Activated CD4-positive, alpha-beta T cell treated with anti-CD3 and anti-CD28 coated beads, Interleukin-2, Interleukin-6, amounts not matched to agents 100 ng/mL and 50 ng/mL, durations not matched to agents 16 hours and 8 hours (primary cell): ENCODE data around the gene STPG4.
"Not testable (repeated sequence)": the region's sequence is repeated elsewhere in the genome, so short reads cannot be mapped to it uniquely, and the experiment has no call there.

Source experiments
- DNase-seq: peaks from one replicate; pipeline ENCODE4 v3.0.0-alpha.2; 2020

The STPG4 gene

DNA sequence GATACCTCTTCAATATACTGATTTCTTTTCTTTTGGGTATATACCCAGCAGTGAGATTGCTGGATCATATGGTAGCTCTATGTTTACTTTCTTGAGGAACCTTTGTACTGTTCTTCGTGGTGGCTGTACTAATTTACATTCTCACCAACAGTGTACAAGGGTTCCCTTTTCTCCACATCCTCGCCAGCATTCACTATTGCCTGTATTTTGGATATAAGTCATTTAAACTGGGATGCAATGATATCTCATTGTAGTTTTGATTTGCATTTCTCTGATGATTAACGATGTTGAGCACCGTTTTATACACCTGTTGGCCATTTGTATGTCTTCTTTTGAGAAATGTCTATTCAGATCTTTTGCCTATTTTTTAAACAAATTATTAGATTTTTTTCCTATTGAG, 30.4 kb downstream of the STPG4 start:
- DNase-seq, result not testable (repeated sequence)

DNA sequence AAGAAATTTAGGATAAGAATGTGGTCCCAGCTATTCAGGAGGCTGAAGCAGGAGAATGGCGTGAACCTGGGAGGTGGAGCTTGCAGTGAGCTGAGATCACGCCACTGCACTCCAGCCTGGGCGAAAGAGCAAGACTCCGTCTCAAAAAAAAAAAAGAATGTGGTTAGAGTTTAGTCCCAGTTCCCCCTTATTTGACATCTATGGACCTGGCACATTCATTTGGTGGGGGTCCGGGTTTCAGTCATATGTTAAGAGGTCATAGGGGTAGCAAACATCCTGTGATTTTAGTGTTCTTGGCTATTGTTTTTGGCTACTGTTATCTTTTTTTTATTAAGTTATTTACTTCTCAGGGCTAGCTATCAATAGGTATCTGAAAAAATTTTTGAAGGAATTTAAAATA, 34.7 kb downstream of the STPG4 start:
- DNase-seq, result not testable (repeated sequence)

DNA sequence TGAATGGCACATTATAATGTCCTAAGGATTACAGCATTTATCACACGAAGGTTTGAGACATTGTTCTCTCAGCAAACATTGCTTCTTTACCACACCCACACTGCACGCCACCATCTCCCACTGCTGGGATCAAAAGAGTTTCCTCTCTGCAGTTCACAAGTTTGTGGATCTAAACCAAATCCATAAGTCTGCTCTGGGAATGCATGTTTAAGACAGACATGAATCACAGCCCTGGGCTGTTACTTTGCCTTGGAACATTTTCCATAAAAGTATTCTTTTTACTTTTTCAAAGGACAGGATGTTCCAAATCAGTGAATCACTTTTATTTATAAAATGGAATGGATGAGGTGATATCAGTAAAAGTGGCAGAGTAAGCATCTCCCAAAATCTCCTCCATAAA, 36.1 kb downstream of the STPG4 start:
- no peak for DNase-seq

DNA sequence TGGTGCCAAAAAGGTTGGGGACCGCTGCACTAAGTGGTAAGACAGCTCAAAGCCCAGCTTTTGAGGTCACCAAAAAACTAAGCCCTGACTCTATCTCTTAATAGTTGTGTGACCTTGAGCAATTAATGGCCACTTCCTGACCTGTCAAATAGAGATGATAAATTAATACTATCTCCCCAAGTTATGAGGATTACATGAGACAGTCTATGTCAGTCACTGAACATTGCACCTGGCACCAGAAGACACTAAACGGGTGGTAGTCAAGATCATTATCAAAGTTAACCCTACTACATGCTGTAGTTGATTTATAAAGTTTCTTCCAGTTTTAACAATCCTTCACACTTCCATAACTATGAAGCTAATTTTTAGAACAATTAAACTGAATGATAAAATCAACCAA, 36.5 kb downstream of the STPG4 start:
- DNase-seq, result no peak

DNA sequence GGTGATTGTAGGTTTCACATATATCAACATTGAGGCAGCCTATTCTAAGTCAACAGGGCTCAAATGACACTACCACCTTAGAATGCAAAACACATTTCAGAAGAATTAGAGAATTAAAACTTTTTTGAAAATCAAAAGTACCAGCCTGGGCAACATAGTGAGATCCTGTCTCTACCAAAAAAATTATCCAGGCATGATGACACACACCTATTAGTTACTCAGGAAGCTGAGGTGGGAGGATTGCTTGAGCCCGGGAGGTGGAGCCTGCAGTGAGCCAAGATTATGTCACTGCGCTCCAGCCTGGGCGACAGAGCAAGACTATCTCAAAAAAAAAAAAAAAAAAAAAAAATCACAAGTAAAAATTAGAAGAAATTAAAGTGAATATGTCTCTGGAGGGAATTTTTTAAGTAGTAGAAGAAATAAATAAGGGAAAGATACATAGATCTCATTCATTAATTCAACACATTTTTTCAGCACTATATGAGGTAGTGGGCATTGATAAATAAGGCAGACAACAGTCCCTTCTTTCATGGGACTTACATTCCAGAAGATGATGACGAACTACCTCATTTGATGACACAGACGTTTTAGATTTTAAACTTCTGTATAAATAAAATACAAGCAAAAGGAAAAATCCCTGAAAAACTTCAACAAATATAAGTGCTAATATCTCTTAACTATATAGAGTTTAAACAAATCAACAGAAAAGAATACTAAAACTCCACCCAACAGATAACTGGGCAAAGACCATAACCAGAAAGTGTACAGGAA, 42.3 kb downstream of the STPG4 start:
- DNase-seq, result no peak

DNA sequence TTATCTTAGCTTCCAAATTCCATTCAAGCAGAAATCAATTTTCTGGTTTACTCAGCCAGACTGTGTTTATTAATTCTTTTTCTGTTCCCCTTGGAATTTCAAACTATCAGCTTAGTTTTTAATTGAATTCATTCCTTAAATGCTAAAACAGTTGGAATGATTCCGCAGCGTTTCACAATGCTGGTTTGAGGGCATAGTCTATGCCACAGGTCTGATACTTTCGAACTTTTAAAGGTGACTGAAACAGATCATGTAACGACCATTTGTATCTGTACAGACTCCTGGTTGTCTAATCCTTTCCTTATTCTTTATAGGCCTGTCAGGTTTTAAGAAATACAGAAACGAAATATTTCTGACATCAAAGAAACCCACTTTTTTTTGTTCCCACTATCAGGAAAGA, 45.4 kb downstream of the STPG4 start:
- no peak for DNase-seq

DNA sequence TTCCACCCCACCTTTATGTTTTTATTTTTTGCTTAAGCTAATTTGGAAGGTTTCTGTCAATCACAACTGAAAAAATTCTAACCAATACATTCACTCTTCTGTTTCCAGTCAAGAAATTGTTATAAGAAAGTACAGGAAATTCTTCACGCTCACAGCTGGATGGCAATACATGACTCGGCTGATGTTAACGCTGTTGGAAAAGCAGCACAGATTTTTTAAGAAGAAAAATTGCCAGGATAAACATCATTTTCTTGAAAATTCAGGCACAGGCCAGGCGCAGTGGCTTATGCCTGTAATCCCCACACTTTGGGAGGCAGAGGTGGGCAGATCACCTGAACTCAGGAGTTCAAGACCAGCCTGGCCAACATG, 46.1 kb downstream of the STPG4 start:
- no peak for DNase-seq

DNA sequence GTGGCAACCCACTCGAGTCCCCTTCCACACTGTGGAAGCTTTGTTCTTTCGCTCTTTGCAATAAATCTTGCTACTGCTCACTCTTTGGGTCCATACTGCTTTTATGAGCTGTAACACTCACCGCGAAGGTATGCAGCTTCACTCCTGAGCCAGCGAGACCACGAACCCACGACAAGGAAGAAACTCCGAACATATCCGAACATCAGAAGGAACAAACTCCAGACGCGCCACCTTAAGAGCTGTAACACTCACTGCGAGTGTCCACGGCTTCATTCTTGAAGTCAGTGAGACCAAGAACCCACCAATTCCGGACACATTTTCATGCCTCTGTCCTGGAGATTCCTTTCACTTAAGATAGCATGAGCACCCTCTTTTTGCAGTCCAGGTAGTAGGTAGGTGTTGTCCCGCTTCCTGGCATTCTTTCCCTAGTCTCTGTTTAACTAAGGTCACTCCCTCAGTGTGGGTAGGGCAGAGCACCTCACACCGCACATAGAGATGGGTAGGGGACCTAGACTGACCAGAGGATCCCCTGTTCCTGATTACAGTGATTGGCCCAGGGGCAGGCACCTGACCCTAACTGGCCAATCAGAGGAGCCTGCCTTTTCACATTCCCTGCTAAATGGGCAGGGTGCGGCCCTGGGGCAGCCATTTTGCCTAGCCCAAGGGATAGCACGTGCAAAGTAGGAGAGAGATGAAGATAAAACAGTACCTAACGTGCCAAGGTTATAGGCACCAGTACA, 46.7 kb downstream of the STPG4 start:
- not testable (repeated sequence) for DNase-seq

DNA sequence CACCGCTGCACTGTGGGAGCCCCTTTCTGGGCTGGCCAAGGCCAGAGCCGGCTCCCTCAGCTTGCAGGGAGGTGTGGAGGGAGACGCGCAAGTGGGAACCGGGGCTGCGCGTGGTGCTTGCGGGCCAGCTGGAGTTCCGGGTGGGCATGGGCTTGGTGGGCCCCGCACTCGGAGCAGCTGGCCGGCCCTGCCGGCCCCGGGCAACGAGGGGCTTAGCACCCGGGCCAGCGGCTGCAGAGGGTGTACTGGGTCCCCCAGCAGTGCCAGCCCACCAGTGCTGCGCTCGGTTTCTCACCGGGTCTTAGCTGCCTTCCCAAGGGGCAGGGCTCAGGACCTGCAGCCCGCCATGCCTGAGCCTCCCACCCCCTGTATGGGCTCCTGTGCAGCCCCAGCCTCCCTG, 47.9 kb downstream of the STPG4 start:
- DNase-seq, result not testable (repeated sequence)

DNA sequence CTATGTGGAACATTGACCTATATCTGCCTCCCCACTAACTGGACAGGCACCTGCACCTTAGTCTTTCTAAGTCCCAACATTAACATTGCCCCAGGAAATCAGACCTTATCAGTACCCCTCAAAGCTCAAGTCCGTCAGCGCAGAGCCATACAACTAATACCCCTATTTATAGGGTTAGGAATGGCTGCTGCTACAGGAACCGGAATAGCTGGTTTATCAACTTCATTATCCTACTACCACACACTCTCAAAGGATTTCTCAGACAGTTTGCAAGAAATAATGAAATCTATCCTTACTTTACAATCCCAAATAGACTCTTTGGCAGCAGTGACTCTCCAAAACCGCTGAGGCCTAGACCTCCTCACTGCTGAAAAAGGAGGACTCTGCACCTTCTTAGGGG, 48.9 kb downstream of the STPG4 start:
- not testable (repeated sequence) for DNase-seq

DNA sequence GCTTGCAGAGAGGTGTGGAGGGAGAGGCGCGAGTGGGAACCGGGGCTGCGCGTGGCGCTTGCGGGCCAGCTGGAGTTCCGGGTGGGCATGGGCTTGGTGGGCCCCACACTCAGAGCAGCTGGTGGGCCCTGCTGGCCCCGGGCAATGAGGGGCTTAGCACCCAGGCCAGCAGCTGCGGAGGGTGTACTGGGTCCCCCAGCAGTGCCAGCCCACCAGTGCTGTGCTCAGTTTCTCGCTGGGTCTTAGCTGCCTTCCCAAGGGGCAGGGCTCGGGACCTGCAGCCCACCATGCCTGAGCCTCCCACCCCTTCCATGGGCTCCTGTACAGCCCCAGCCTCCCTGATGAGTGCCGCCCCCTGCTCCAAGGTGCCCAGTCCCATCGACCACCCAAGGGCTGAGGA, 55.4 kb downstream of the STPG4 start:
- not testable (repeated sequence) for DNase-seq

DNA sequence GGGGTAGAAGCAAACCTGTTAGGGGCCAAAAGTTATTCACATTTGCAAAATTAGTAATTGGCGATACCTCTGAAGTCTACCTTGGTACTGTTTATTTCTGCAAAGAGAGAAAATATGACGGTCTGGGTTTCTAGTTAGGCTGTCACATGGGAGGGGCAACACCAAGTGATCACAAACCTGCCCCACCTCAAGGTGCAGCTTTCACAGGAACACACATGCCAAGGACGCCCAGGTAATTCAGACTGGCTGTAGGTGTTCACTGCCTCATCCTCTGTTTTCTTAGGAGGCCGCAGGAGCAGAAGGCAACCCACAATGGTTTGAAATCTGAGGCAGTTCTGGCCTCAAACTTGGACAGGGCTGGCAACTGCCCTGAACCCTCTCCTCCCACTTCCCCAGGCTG, 56.2 kb downstream of the STPG4 start:
- DNase-seq, result no peak

DNA sequence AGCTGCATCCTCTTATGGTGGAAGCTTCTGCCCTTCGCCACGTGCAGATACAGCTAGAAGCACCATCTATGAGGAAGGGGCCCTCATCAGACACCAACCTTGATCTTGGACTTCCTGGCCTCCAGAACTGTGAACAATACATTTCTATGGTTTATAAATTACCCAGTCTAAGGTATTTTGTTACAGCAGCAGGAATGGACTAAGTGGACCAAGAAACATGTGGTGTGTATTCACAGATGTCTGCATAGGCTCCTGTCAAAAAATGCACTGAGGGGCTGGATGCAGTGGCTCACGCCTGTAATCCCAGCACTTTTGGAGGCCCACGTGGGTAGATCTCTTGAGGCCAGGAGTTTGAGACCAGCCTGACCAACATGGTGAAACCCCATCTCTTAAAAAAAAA, 57.5 kb downstream of the STPG4 start:
- no peak for DNase-seq

DNA sequence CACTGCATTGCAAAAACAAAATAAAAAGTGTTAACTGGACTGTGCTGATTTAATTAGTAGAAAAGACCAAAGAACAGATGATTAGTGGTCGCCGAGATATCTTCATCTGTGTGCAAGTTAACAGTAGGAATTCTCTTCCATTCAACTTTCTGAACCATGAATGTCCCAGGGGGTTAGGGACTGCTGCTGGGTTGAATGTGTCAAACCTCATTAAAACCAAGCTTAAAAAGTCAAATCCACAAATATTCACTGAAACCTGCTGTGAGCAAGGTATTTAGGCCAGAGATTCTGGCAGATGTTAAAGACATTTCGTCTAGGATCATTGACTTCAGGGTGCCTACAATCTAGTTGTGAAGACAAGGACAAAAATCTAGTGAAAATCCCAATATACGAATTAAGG, 58.7 kb downstream of the STPG4 start:
- DNase-seq, result no peak

DNA sequence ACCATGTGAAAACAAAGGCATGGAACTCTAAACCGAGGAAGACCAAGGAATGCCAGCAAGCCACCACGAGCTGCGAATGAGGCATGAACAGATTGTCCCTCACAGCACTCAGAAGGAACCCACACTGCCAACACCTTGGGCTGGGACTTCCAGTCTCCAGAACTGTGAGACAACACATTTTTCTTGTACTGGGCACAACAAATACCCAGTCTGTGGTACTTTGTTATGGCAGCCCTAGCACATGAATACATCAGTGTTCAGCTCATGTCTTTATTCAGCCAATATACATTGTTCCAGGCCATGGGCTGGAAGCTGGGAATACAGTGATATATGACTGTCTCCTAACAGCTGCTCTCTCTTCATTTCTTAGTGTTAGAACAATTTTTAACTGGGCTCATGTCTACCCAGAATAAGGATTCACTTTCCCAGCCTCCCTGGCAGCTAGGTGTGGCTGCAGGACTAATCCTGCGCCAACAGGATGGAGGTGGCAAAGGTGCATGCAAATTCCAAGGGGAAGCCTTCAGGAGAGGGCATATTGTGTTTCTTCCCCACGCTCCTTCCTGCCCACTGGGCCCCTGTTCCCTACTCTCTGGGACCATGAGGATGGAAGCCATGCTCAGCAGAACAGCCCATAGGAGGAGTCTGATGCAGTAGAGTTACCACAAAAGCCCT, 59.6 kb downstream of the STPG4 start:
- DNase-seq, result no peak

DNA sequence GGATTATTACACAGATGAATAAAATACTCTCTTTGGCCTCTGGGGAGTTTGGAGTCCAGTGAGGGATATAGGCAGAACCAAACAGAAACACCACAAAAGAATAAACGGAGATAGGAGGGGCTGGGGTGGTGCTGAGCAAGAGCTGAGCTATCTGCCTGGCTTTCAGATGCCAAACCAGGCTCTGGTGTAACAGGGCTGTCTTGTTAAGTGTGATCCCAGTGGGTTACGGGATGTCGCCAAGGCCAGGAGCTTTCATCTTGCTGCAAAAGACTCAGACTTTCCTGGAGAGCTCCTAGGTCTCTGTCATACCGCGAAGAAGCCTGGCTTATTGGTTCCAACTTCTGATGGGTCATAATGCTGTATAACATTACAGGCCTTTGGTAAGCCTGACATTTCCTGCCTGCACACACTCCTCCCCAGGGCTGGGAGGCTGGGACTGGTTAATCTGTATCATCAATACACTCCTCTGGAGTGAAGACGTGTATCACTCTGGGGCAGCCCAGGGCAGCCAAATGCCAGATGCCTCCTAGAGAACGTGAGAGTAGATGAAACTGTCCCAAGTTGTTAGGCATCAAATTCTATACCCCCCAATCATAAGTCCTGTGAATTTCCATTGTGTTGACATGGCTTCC, 60.5 kb downstream of the STPG4 start:
- DNase-seq, result no peak

DNA sequence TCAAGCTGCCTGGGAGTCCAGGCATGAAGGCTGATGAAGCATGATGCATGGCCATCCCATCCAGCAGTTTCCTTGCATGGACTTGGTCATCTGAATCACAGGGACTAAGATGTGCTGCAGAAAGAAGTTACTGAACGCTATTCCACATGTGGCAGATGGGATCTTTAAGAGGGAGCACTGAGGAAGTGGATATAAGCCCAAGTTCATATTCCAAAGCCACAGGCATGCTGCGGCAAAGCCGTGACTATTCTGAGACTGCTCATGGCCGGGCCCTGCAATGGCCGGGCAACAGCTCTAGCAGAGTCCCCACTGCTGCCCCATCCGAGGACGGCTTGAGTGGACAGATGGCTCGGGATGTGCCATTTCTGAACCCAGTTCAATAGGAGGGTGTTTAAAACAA, 61.5 kb downstream of the STPG4 start:
- no peak for DNase-seq

DNA sequence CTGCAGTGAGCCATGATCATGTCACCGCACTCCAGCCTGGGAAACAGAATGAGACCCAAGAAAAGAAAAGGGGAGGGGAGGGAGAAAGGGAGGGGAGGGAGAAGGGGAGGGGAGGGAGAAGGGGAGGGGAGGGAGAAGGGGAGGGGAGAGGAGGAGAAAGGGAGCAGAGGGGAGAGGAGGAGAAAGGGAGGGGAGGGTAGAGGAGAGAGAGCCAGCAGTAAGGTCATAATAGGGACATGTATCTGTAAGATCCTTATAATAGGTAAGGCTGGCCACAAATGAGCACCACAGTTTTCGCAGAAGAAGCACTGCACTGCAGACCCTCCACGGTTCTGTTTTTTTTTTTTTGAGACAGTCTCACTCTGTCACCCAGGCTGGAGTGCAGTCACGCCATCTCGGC, 62.6 kb downstream of the STPG4 start:
- DNase-seq, result no peak

DNA sequence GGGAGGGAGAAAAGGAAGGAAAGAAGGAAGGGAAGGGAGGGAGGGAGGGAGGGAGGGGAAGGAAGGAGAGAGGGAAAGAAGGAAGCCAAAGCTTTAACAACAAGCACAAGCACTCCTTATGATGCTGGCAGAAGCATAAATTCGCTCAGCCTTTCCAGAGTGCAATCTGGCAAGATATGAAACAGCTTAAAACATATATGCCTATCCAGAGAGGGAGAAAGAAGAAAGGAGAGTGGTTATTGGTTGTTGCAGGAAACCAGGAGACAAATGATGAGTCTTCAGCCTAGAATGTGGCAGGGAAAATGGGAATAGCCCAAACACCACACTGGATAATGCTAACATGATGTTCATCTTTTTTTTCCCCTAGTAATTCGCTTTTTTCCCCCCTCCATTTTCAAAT, 64.0 kb downstream of the STPG4 start:
- DNase-seq, result no peak

DNA sequence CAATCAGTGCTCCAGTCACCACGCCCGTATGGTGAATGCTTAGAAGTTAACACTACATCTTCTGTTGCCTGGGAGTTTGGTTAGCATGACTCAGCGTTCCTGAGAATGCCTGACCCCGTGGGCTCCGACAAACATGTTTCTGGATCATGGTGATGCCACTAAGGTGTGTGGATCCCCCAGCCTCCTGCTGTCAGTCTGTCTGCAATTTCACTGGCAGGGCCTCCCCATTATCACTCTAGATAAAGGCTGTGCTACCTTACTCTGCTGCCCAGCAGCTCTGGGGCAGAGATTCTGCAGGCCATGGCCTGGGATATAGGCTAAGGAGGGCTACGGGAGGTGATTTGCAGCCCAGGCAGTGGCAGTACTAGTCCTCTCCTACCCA, 66.0 kb downstream of the STPG4 start:
- no peak for DNase-seq

DNA sequence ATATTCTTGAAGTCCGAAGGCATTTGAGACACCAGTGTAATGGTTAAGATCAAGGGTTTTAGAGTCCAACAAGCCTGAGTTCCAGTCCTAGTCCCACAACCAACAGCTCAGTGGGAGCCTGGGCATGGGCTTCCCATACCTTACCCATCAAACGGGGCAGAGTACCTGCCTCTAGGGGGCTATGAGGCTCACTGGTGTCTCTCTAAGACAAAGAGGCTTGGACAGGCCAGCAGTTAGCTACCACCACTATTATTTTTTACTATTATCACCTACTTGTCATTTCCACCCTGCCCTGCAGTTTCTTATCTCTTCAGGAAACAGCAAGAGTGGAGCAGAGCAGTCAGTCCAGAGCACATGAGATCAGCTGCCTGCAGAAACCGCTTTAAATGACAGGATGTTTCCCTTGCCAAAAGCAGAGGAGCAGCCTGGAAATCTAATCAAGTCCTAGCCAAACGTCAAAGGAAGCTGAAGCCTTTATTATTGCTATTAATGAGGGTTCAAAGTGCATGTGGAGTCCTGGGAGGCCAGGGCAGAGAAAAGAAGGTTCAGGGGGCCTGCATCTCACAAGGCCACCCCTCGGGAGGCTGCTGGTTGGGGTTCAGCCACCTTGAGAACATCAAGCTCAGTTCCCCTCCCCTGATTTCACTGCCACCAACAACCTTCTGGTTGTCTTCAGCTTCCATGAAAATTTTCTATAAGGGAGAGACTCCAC, 66.6 kb downstream of the STPG4 start:
- DNase-seq, result no peak

DNA sequence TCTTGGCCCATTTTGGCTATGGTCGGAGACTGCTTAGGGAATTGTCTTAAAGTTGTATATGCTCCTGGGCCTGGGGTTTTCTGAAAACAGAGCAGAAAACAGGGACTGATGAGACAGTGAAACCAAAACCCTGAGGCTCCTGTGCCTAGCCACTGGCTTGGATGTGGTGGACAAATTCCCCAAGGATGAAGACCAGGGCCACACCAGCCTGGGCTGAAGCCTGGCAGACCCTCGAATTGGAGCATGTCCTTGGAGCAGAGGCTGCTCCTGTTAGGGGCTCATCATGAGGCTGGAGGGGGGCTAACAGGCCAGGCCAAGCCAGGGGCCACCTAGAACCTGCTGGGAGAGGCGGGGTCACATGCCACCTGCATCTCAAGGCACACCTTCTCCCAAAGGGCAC, 68.1 kb downstream of the STPG4 start:
- no peak for DNase-seq

DNA sequence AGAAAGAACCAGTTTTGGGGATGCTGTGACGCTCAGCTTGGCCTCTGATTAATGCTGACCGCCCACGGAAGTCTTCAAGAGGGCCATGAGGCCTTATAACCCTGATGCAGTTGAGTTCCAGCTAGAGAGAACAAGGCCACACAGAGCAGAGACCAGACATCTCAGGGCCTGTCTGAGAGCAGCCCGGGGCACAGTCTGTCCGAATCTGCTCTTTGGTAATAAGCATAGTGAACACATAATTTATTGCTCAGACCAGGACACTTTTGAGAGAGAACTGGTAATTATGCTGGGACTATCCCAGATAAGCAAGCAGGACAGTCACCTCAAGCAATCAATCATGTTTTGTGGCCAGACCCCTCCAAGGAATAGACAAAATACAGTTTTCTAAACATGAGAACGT, 68.5 kb downstream of the STPG4 start:
- DNase-seq, result no peak
